Measurements from ENCODE around the gene C3orf70. TPM values are rescaled to one million over a fixed set of nuclear protein-coding genes. Genes with fewer than 3 reads are reported as not detected.

C3orf70 gene
- total RNA-seq, 6 experiments from 2014 or later, result 0.06 to 0.69 (median 0.30) TPM

DNA sequence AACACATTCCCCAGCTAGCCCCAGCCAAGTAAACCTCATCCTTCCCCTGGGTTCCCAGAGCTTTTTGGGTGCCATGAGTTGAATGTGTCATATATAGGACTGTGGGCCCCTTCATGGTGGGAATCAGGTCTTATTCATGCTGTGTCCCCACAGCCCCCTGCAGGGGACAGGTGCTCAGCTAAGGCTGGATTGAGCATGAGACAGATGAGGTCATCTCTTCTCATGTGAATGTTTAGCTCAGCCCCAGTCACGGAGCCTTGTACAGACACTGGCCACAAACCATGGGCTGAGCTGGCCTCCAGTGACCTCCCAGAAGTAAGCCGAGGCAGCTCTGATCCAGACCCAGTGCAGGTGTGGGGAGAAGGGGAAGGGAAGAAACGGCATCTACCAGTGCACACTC is 70.7 kb downstream of the C3orf70 start:
- no peak for DNase-seq
- Histone ChIP-seq H3K27me3 (no peaks in the 10 kb centered on the region), H3K27ac (no peak overlapping the region), H3K4me3 (no peak overlapping the region), H3K9me3 (no peaks in the 10 kb centered on the region), H3K4me1 (no peaks in the 10 kb centered on the region), H3K36me3 (no peaks in the 10 kb centered on the region)
- WGBS (ENCODE audit: insufficient coverage, low coverage, low lambda C conversion rate, missing lambda C conversion rate), result 63% methylated on average over 2 of the region's 3 CpGs
- intact Hi-C loops (cut with DNase I), result no loop called here
- ATAC-seq, result no peak
- TF ChIP-seq, protein P1, sequence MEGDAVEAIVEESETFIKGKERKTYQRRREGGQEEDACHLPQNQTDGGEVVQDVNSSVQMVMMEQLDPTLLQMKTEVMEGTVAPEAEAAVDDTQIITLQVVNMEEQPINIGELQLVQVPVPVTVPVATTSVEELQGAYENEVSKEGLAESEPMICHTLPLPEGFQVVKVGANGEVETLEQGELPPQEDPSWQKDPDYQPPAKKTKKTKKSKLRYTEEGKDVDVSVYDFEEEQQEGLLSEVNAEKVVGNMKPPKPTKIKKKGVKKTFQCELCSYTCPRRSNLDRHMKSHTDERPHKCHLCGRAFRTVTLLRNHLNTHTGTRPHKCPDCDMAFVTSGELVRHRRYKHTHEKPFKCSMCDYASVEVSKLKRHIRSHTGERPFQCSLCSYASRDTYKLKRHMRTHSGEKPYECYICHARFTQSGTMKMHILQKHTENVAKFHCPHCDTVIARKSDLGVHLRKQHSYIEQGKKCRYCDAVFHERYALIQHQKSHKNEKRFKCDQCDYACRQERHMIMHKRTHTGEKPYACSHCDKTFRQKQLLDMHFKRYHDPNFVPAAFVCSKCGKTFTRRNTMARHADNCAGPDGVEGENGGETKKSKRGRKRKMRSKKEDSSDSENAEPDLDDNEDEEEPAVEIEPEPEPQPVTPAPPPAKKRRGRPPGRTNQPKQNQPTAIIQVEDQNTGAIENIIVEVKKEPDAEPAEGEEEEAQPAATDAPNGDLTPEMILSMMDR (IDR thresholded peaks at IDR 0.05), result no peak

DNA sequence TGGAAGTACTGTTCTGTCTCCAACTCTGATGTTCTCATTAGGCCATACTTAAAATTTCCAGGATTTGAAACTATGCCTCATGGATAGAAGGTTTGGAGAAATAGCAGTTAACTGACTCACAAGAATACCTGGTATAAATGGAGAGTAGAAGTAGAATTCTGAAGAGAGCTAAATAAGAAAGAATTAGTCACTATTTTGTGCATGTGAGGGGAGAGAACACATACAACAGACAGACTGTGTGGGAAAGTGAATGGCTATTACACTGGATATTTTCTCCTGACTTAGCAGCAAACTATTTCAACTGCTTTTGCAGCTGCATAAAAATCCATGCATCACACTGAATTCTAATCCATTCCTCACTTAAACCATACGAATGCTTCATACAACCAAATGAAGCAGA is 71.3 kb downstream of the C3orf70 start:
- ATAC-seq, result no peak
- no peaks in the 10 kb centered on the region for H3K27me3 ChIP-seq
- WGBS (ENCODE audit: insufficient coverage, low coverage, low lambda C conversion rate, missing lambda C conversion rate), result 53% methylated on average over 1 of the region's 1 CpG
- H3K36me3 ChIP-seq, result no peaks in the 10 kb centered on the region
- H3K27ac ChIP-seq, result no peak overlapping the region
- intact Hi-C loops (cut with DNase I), result no loop called here
- TF ChIP-seq POLR2A (IDR thresholded peaks at IDR 0.05), result no peak
- TF ChIP-seq, protein P1 (IDR thresholded peaks at IDR 0.05), result no peak
- H3K4me3 ChIP-seq, result no peak overlapping the region
- no peaks in the 10 kb centered on the region for H3K4me1 ChIP-seq
- DNase-seq, result no peak
- no peaks in the 10 kb centered on the region for H3K9me3 ChIP-seq

DNA sequence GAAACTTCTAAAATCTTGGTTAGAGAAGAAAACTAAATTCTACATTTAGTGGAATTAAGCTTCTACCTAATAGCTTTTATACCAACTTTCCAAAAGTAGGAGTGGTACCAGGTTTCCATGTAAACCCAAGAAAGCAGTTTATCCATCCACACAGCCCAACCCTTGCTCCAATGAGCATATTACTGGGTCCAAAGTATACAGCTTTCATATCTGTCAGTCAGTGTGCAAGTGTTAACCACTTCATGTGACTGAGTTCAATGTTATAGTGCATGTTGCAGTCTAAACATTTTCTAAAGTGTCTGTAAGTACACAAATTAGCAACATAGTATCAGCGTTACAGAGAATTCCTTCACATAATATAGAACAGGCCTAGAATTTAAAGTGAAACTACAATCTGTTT is 73.2 kb downstream of the C3orf70 start:
- Histone ChIP-seq H3K4me3 (no peak overlapping the region), H3K27ac (no peak overlapping the region), H3K4me1 (no peaks in the 10 kb centered on the region), H3K27me3 (no peaks in the 10 kb centered on the region), H3K9me3 (no peaks in the 10 kb centered on the region), H3K36me3 (no peaks in the 10 kb centered on the region)
- intact Hi-C loops (cut with DNase I), result no loop called here
- 71% methylated on average over 1 of the region's 1 CpG for WGBS (ENCODE audit: insufficient coverage, low coverage, low lambda C conversion rate, missing lambda C conversion rate)
- TF ChIP-seq, protein P1 (IDR thresholded peaks at IDR 0.05), result no peak
- TF ChIP-seq POLR2A (IDR thresholded peaks at IDR 0.05), result no peak
- DNase-seq, result no peak
- no peak for ATAC-seq

DNA sequence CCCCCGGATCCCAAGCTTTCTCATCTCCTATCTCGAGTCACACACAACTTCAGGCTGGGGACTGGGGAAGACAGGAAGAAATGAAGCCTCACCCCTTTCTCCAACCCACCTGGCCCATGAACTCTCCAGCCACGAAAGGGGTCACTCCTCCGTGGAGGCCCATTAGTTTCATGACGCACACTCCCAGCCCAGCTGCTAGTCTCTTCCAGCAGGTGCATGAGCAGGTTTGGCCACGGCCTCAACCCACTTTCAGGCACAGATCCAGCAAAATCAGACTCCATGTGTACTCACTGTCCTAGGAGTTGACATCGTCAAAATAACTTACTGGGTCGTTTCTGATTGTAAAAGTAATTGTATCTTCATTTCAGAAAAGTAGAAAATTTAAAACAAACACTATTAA is 76.6 kb downstream of the C3orf70 start:
- Histone ChIP-seq H3K27me3 (no peaks in the 10 kb centered on the region), H3K9me3 (no peaks in the 10 kb centered on the region), H3K27ac (no peak overlapping the region), H3K4me1 (no peaks in the 10 kb centered on the region), H3K36me3 (no peaks in the 10 kb centered on the region), H3K4me3 (no peak overlapping the region)
- DNase-seq (no peak), ATAC-seq (no peak)
- WGBS (ENCODE audit: insufficient coverage, low coverage, low lambda C conversion rate, missing lambda C conversion rate), result 84% methylated on average over 5 of the region's 8 CpGs
- TF ChIP-seq, protein P1 (IDR thresholded peaks at IDR 0.05), result no peak
- no peak for TF ChIP-seq POLR2A (IDR thresholded peaks at IDR 0.05)
- intact Hi-C loops (cut with DNase I), result no loop called here

DNA sequence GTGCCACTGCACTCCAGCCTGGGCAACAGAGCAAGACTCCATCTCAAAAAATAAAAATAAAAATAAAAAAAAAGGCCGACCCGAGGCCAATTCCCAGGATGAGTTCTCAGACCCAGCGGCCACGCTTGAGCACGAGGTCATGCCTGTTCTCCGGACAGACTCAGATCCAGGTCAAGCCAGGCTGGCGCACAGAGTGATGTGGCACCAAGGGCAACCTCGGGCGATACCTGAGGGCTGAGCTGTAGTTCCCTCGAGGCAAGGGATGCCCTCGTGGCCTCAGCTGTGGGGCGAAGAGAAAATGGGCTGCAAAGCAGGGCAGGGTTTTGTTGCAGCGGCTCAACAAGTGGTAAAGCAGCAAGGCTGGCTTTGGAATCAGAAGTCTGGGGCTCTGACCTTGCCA is 77.3 kb downstream of the C3orf70 start:
- intact Hi-C loops (cut with DNase I), result no loop called here
- H3K27me3 ChIP-seq, result no peaks in the 10 kb centered on the region
- H3K36me3 ChIP-seq, result no peaks in the 10 kb centered on the region
- no peak overlapping the region for H3K27ac ChIP-seq
- DNase-seq (no peak), ATAC-seq (no peak)
- H3K4me3 ChIP-seq, result no peak overlapping the region
- WGBS (ENCODE audit: insufficient coverage, low coverage, low lambda C conversion rate, missing lambda C conversion rate), result 71% methylated on average over 1 of the region's 13 CpGs
- no peaks in the 10 kb centered on the region for H3K9me3 ChIP-seq
- TF ChIP-seq POLR2A (IDR thresholded peaks at IDR 0.05), result no peak
- TF ChIP-seq, protein P1 (IDR thresholded peaks at IDR 0.05), result no peak
- no peaks in the 10 kb centered on the region for H3K4me1 ChIP-seq

All from right lobe of liver (tissue), 6 donors.